Thoracic aorta (tissue), 2 donors: ENCODE measurements around the gene PCP2. TPM values are rescaled to one million over a fixed set of nuclear protein-coding genes. Genes with fewer than 3 reads are reported as not detected.
A peak's percentile ranks its signal among the peaks of the same experiment; 100 is the strongest.

Experiments used
- ATAC-seq: fragments of 150-250 bp; one replicate; pipeline ENCODE4 v1.8.0; 2017; ENCODE audit warnings: low read depth; ENCODE audit not compliant: insufficient number of reproducible peaks, low FRiP score
- DNase-seq: peaks from one replicate; pipeline ENCODE4 v3.0.0-alpha.2; 2020; ENCODE audit warnings: low spot score
- H3K27ac ChIP-seq, 2 donors: fragments of 200-600 bp; sonication (generic); 1 replicate in 1 of 2; 2 replicates in 1 of 2; pipeline ENCODE4 v1.5.1; 2016; ENCODE audit warnings: mild to moderate bottlenecking in 2 of 2, moderate library complexity in 2 of 2
- H3K27me3 ChIP-seq: fragments of 200-600 bp; sonication (generic); replicated peaks from 2 replicates; pipeline ENCODE4 v1.6.0; 2016; ENCODE audit warnings: mild to moderate bottlenecking; ENCODE audit not compliant: insufficient read depth
- H3K36me3 ChIP-seq: fragments of 200-600 bp; sonication (generic); one replicate; pipeline ENCODE4 v1.5.1; 2016
- H3K4me1 ChIP-seq, 2 donors: fragments of 200-600 bp; sonication (generic); 1 replicate in 1 of 2; 2 replicates in 1 of 2; pipeline versions ENCODE4 v1.5.1 to v1.6.0; 2016; ENCODE audit warnings: low read depth in 2 of 2, mild to moderate bottlenecking in 1 of 2; ENCODE audit not compliant: control insufficient read depth in 1 of 2
- H3K4me3 ChIP-seq: fragments of 200-600 bp; sonication (generic); 2 replicates; pipeline ENCODE4 v1.5.1; 2016; ENCODE audit warnings: mild to moderate bottlenecking
- H3K9me3 ChIP-seq: fragments of 200-600 bp; sonication (generic); 2 replicates; pipeline ENCODE4 v1.5.1; 2016
- total RNA-seq, 2 donors: library from RNA; depleted of rRNA; stranded (reverse); fragments of >200 nt; gene quantifications; one replicate each; pipeline versions ENCODE4 v1.1.0 to v1.2.3, GENCODE V29; 2016
- TF ChIP-seq, protein P1 (sequence below): fragments of 200-600 bp; sonication (generic); IDR thresholded peaks from one replicate; pipeline ENCODE4 v1.5.1; 2019; ENCODE audit warnings: antibody characterized with exemption

Gene PCP2
- total RNA-seq, 2 donors from 2014 or later = not detected

DNA sequence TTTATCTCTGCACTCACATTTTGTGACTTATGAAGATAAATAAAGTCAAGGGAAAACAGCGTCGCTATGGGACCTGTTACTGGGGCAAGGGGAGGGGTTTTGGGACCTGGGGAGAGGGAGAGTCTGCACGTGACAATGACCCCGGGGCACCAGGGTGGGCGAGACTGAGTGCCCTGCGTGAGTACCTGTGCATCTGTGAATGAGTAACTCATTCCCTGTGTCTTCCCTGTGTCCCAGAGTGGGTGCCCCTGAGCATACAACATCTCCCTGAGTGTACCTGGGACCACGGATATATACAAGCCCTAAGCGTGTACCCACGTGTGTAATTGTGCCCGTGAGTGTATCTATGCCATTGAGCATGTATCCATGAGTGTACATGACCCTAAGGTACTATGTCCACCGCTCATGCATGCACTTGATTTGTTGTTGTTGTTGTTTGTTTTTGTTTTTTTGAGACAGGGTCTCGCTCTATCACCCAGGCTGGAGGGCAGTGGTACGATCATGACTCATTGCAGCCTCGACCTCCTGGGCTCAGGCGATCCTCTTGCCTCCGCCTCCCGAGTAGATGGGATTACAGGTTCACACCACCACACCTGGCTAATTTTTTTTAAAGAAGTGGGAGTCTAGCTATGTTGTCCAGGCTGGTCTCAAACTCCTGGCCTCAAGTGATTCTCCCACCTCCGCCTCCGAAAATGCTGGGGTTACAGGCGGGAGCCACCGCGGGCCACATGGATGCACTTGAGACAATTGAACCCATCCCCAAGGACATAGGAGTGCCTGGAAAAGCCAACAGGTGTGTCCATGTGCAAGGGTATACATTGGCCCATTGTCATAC is 46.5 kb upstream of the PCP2 start:
- TF ChIP-seq, protein P1, sequence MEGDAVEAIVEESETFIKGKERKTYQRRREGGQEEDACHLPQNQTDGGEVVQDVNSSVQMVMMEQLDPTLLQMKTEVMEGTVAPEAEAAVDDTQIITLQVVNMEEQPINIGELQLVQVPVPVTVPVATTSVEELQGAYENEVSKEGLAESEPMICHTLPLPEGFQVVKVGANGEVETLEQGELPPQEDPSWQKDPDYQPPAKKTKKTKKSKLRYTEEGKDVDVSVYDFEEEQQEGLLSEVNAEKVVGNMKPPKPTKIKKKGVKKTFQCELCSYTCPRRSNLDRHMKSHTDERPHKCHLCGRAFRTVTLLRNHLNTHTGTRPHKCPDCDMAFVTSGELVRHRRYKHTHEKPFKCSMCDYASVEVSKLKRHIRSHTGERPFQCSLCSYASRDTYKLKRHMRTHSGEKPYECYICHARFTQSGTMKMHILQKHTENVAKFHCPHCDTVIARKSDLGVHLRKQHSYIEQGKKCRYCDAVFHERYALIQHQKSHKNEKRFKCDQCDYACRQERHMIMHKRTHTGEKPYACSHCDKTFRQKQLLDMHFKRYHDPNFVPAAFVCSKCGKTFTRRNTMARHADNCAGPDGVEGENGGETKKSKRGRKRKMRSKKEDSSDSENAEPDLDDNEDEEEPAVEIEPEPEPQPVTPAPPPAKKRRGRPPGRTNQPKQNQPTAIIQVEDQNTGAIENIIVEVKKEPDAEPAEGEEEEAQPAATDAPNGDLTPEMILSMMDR = no peak
- Histone ChIP-seq H3K4me1 (peaks cover 5 to 17% of the 10 kb centered on the region in 2 donors), H3K4me3 (peak overlapping the region; percentile 100), H3K27me3 (no peaks in the 10 kb centered on the region), H3K36me3 (peaks cover 19% of the 10 kb centered on the region), H3K9me3 (no peaks in the 10 kb centered on the region), H3K27ac (no peak overlapping the region)
- no peak for ATAC-seq
- DNase-seq = no peak

DNA sequence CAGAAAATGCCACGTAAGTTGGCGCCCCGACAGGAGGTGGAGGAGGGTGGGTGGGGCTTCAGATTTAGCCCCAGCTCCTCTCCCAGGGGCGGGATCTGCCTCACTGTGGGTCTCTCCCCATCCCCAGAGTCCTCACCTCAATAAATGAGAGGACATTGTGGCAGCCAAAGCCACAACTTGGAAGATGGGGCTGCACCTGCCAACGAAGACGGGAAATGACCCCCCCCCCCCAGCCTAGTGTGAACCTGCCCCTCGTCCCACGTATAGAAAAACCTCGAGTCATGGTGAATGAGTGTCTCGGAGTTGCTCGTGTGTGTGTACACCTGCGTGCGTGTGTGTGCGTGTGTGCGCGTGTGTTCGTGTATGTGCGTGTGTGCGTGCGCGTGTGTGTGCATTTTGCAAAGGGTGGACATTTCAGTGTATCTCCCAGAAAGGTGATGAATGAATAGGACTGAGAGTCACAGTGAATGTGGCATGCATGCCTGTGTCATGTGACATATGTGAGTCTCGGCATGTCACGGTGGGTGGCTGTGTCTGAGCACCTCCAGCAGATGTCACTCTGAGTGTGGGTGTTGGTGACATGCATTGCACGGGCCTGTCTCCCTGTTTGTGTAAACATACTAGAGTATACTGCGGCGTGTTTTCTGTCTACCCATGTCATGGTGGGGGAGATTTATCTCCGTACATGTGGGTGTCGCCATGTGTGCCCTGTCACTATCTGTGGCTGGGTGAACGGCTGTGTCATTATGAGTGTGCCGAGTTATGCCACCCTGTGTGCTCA is 45.6 kb upstream of the PCP2 start:
- TF ChIP-seq, protein P1 = no peak
- Histone ChIP-seq H3K27ac (no peak overlapping the region), H3K36me3 (peaks cover 18% of the 10 kb centered on the region), H3K9me3 (no peaks in the 10 kb centered on the region), H3K4me1 (peaks cover 5 to 17% of the 10 kb centered on the region in 2 donors), H3K4me3 (no peak overlapping the region), H3K27me3 (no peaks in the 10 kb centered on the region)
- no peak for DNase-seq
- no peak for ATAC-seq

GRCh38 chr19:7677669-7678311 is 44.3 kb upstream of the PCP2 start:
- no peaks in the 10 kb centered on the region for H3K9me3 ChIP-seq
- no peaks in the 10 kb centered on the region for H3K27me3 ChIP-seq

GRCh38 chr19:7676854-7677253 is 43.3 kb upstream of the PCP2 start, which contains the start of gene MCEMP1:
Gene MCEMP1, plus strand, starts transcription at chr19:7677090. Its CDS starts 31 bp downstream, at chr19:7677121.
- Histone ChIP-seq H3K36me3 (no peaks in the 10 kb centered on the region), H3K4me3 (no peak within 1 kb of the TSS), H3K27me3 (no peaks in the 10 kb centered on the region), H3K9me3 (no peaks in the 10 kb centered on the region), H3K27ac (no peak within 1 kb of the TSS), H3K4me1 (peaks cover 1 to 10% of the 10 kb centered on the region in 2 donors)
- DNase-seq = no peak
- no peak for ATAC-seq
- TF ChIP-seq, protein P1 = no peak

More at GRCh38 chr19:7677669-7678311, 44.3 kb upstream of the PCP2 start:
- no peak overlapping the region for H3K4me3 ChIP-seq
- no peak overlapping the region for H3K27ac ChIP-seq
- TF ChIP-seq, protein P1 = no peak
- ATAC-seq = no peak
- peaks cover 7% of the 10 kb centered on the region for H3K36me3 ChIP-seq
- DNase-seq = no peak
- peaks cover 5 to 17% of the 10 kb centered on the region in 2 donors for H3K4me1 ChIP-seq
